ENCODE results near the gene RALGPS1.

The RALGPS1 gene

DNA sequence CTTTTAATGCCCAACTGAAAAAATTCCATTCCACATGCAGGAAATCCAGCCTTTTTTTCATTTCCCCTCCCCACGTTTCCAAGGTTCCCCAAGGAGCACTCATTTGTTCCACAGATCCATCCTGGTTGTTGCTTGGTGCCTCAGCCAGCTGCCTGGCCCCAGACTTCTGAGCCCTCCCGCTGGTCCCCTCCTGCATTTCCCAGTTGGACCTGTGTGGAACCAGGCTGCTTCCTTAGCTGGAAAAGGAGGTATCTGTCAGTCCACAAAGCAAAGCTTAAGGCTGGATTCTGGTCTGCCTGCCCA lies 163.0 kb downstream of the RALGPS1 start:
- H3F3A ChIP-seq (ENCODE audit: control insufficient read depth, insufficient read depth): no peaks in the 10 kb centered on the region
- H4K20me1 ChIP-seq (ENCODE audit: control insufficient read depth, insufficient read depth, low read depth, low read length): no peaks in the 10 kb centered on the region
- H3K27ac ChIP-seq (ENCODE audit: low read depth, low read length): no peak overlapping the region
- no peak overlapping the region for H3K4me3 ChIP-seq (ENCODE audit: low read length)
- H3K79me2 ChIP-seq (ENCODE audit: control insufficient read depth, low read length): no peaks in the 10 kb centered on the region
- no peak for TF ChIP-seq CTCF (IDR thresholded peaks at IDR 0.05; ENCODE audit: low read depth, low read length, poor library complexity, severe bottlenecking)
- no peak for TF ChIP-seq EZH2phosphoT487 (IDR thresholded peaks at IDR 0.05; ENCODE audit: borderline replicate concordance, low read length)
- no peaks in the 10 kb centered on the region for H3K9me2 ChIP-seq (replicated peaks; ENCODE audit: control insufficient read depth, low read length)
- H3K9me3 ChIP-seq (ENCODE audit: control insufficient read depth, insufficient read depth, low read length): no peaks in the 10 kb centered on the region
- H3K4me1 ChIP-seq (ENCODE audit: control insufficient read depth, low read length): no peaks in the 10 kb centered on the region
- H3K36me3 ChIP-seq (ENCODE audit: control insufficient read depth, low read length): no peaks in the 10 kb centered on the region
- H3K4me2 ChIP-seq (ENCODE audit: low read length): no peak overlapping the region
- no peaks in the 10 kb centered on the region for H3K27me3 ChIP-seq (ENCODE audit: control insufficient read depth, low read length)

- Histone ChIP-seq H3K27ac (ENCODE audit: low read depth, low read length) (no peak overlapping the region), H4K20me1 (ENCODE audit: control insufficient read depth, insufficient read depth, low read depth, low read length) (no peaks in the 10 kb centered on the region)
Measured at GRCh38 chr9:127078336-127078735, 163.8 kb downstream of the RALGPS1 start.

DNA sequence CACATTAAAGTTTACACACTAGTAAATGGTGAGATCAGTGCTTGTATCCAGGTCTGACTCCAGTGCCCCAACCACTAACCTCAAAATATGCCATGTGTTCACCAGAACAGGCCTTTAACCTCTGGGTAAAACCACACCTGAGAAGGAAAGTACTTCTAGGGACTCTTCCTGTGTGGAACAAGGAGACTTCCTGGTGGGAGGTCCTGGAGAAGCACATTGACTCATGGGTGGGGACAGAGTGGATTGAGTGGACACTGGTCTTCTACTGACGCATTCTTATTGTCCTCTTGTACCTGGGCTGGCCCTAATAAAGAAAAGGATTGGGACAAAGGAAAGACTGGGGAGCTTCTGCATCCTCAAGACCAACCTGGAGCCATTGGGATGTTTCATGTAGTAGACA lies 164.4 kb downstream of the RALGPS1 start:
- Histone ChIP-seq H3K36me3 (ENCODE audit: control insufficient read depth, low read length) (no peaks in the 10 kb centered on the region), H3K4me2 (ENCODE audit: low read length) (no peak overlapping the region), H3K27me3 (ENCODE audit: control insufficient read depth, low read length) (no peaks in the 10 kb centered on the region), H3K4me1 (ENCODE audit: control insufficient read depth, low read length) (no peaks in the 10 kb centered on the region), H3K27ac (ENCODE audit: low read depth, low read length) (no peak overlapping the region), H3F3A (ENCODE audit: control insufficient read depth, insufficient read depth) (no peaks in the 10 kb centered on the region), H3K79me2 (ENCODE audit: control insufficient read depth, low read length) (no peaks in the 10 kb centered on the region), H3K4me3 (ENCODE audit: low read length) (no peak overlapping the region), H3K9me3 (ENCODE audit: control insufficient read depth, insufficient read depth, low read length) (no peaks in the 10 kb centered on the region), H4K20me1 (ENCODE audit: control insufficient read depth, insufficient read depth, low read depth, low read length) (no peaks in the 10 kb centered on the region), H3K9me2 (replicated peaks; ENCODE audit: control insufficient read depth, low read length) (no peaks in the 10 kb centered on the region)
- TF ChIP-seq CTCF (IDR thresholded peaks at IDR 0.05; ENCODE audit: low read depth, low read length, poor library complexity, severe bottlenecking): no peak
- TF ChIP-seq EZH2phosphoT487 (IDR thresholded peaks at IDR 0.05; ENCODE audit: borderline replicate concordance, low read length): no peak

More at GRCh38 chr9:127078336-127078735, 163.8 kb downstream of the RALGPS1 start:
- Histone ChIP-seq H3K4me3 (ENCODE audit: low read length) (no peak overlapping the region), H3K9me3 (ENCODE audit: control insufficient read depth, insufficient read depth, low read length) (no peaks in the 10 kb centered on the region), H3K4me1 (ENCODE audit: control insufficient read depth, low read length) (no peaks in the 10 kb centered on the region), H3K79me2 (ENCODE audit: control insufficient read depth, low read length) (no peaks in the 10 kb centered on the region), H3K4me2 (ENCODE audit: low read length) (no peak overlapping the region), H3K27me3 (ENCODE audit: control insufficient read depth, low read length) (no peaks in the 10 kb centered on the region), H3F3A (ENCODE audit: control insufficient read depth, insufficient read depth) (no peaks in the 10 kb centered on the region), H3K36me3 (ENCODE audit: control insufficient read depth, low read length) (no peaks in the 10 kb centered on the region), H3K9me2 (replicated peaks; ENCODE audit: control insufficient read depth, low read length) (no peaks in the 10 kb centered on the region)
- no peak for TF ChIP-seq EZH2phosphoT487 (IDR thresholded peaks at IDR 0.05; ENCODE audit: borderline replicate concordance, low read length)
- no peak for TF ChIP-seq CTCF (IDR thresholded peaks at IDR 0.05; ENCODE audit: low read depth, low read length, poor library complexity, severe bottlenecking)

Measured in DOHH2 (cell line).